SU-DHL-6 (cell line): ENCODE measurements around the gene ZSCAN31.
"Not testable (repeated sequence)": the region's sequence is repeated elsewhere in the genome, so short reads cannot be mapped to it uniquely, and the experiment has no call there.

ENCODE experiments used
- H2AFZ ChIP-seq: fragments of 200-600 bp; sonication (generic); 2 replicates; pipeline ENCODE4 v1.6.1; 2014; ENCODE audit warnings: low read depth, mild to moderate bottlenecking, moderate library complexity, mixed read lengths, antibody characterized with exemption, low read length; ENCODE audit not compliant: severe bottlenecking
- H3F3A ChIP-seq: fragments of 200-600 bp; shearing (Covaris generic); 2 replicates; pipeline ENCODE4 v1.6.0; 2016; ENCODE audit warnings: antibody characterized with exemption, mild to moderate bottlenecking; ENCODE audit not compliant: insufficient read depth
- H3K27ac ChIP-seq: fragments of 200-600 bp; sonication (generic); 2 replicates; pipeline ENCODE4 v1.5.1; 2016; ENCODE audit warnings: low read depth, mild to moderate bottlenecking, low read length, moderate library complexity, mixed read lengths
- H3K27me3 ChIP-seq: fragments of 200-600 bp; sonication (generic), shearing (Covaris generic); 2 replicates; pipeline ENCODE4 v1.6.0; 2014; ENCODE audit warnings: mild to moderate bottlenecking, low read length
- H3K36me3 ChIP-seq: fragments of 200-600 bp; sonication (generic); 2 replicates; pipeline ENCODE4 v1.6.1; 2014; ENCODE audit warnings: mild to moderate bottlenecking, low read length, mixed read lengths
- H3K4me2 ChIP-seq: fragments of 300-600, 200-600 bp; shearing (Covaris generic), sonication (generic); 2 replicates; pipeline ENCODE4 v1.6.0; 2014; ENCODE audit warnings: low read length, low read depth, mild to moderate bottlenecking; ENCODE audit not compliant: poor library complexity, severe bottlenecking
- H3K4me3 ChIP-seq: fragments of 200-600 bp; sonication (generic); 2 replicates; pipeline ENCODE4 v1.5.1; 2014; ENCODE audit warnings: antibody characterized with exemption, low read length, mild to moderate bottlenecking, mixed read lengths; ENCODE audit not compliant: insufficient read depth, poor library complexity, severe bottlenecking
- H3K79me2 ChIP-seq: fragments of 200-600 bp; sonication (generic); 2 replicates; pipeline ENCODE4 v1.6.1; 2014; ENCODE audit warnings: mild to moderate bottlenecking, low read length, moderate library complexity; ENCODE audit not compliant: insufficient read depth
- H3K9ac ChIP-seq: fragments of 200-600 bp; sonication (generic); 2 replicates; pipeline ENCODE4 v1.7.0; 2014; ENCODE audit warnings: mild to moderate bottlenecking, low read length
- H3K9me2 ChIP-seq: fragments of 200-600 bp; sonication (generic); replicated peaks from 2 replicates; pipeline ENCODE4 v1.6.1; 2014; ENCODE audit warnings: low read length; ENCODE audit not compliant: insufficient read depth
- H3K9me3 ChIP-seq: fragments of 200-600 bp; sonication (generic); 2 replicates; pipeline ENCODE4 v1.6.1; 2014; ENCODE audit warnings: low read length, mixed read lengths; ENCODE audit not compliant: insufficient read depth
- H4K20me1 ChIP-seq: fragments of 200-600 bp; sonication (generic); 2 replicates; pipeline ENCODE4 v1.6.1; 2014; ENCODE audit warnings: low read depth, mild to moderate bottlenecking, antibody characterized with exemption, low read length, moderate library complexity, mixed read lengths
- CTCF ChIP-seq: fragments of 200-600 bp; sonication (generic); IDR thresholded peaks from one replicate; pipeline ENCODE4 v1.5.1; 2017; ENCODE audit warnings: antibody characterized with exemption, mild to moderate bottlenecking, low read length, moderate library complexity; ENCODE audit not compliant: insufficient read depth, poor library complexity, severe bottlenecking
- EZH2phosphoT487 ChIP-seq: fragments of 200-600 bp; sonication (generic), shearing (Covaris generic); conservative IDR thresholded peaks from 2 replicates; pipeline ENCODE4 v1.6.1; 2018; ENCODE audit warnings: mild to moderate bottlenecking, antibody characterized with exemption, low read length, moderate library complexity, mixed read lengths

The ZSCAN31 gene

GRCh38 chr6:28360961-28361360 is 25.0 kb upstream of the ZSCAN31 start:
- H3K9ac ChIP-seq: no peak overlapping the region
- no peaks in the 10 kb centered on the region for H3K79me2 ChIP-seq
- no peak overlapping the region for H3K27ac ChIP-seq
- no peaks in the 10 kb centered on the region for H3F3A ChIP-seq
- no peaks in the 10 kb centered on the region for H4K20me1 ChIP-seq
- H3K27me3 ChIP-seq: no peaks in the 10 kb centered on the region
- no peaks in the 10 kb centered on the region for H3K9me3 ChIP-seq
- H3K4me3 ChIP-seq: no peak overlapping the region
- H3K36me3 ChIP-seq: no peaks in the 10 kb centered on the region
- H2AFZ ChIP-seq: no peak overlapping the region
- no peaks in the 10 kb centered on the region for H3K9me2 ChIP-seq
- H3K4me2 ChIP-seq: no peak overlapping the region
- no peak for TF ChIP-seq CTCF
- no peak for TF ChIP-seq EZH2phosphoT487

- not testable (repeated sequence) for H3K4me3 ChIP-seq, H3K9me2 ChIP-seq, H3K27ac ChIP-seq, H2AFZ ChIP-seq, H3K4me2 ChIP-seq, H3K79me2 ChIP-seq, H3K36me3 ChIP-seq, H3K9ac ChIP-seq, H3K9me3 ChIP-seq, H3K27me3 ChIP-seq, H3F3A ChIP-seq, H4K20me1 ChIP-seq
Observed at GRCh38 chr6:28359562-28359961, 23.6 kb upstream of the ZSCAN31 start.

- no peaks in the 10 kb centered on the region for H3K27me3 ChIP-seq
- peaks cover 11% of the 10 kb centered on the region; the same call in 1 of the 2 replicates for H3K79me2 ChIP-seq
- H3K4me3 ChIP-seq: no peak overlapping the region
- no peaks in the 10 kb centered on the region for H3F3A ChIP-seq
- no peak overlapping the region for H2AFZ ChIP-seq
- TF ChIP-seq CTCF (no peak), EZH2phosphoT487 (no peak)
- H3K36me3 ChIP-seq: peaks cover 5% of the 10 kb centered on the region; the same call in 1 of the 2 replicates
- no peaks in the 10 kb centered on the region for H4K20me1 ChIP-seq
- H3K9me3 ChIP-seq: peaks cover 13% of the 10 kb centered on the region; the same call in 1 of the 2 replicates
- H3K4me2 ChIP-seq: no peak overlapping the region
- H3K9me2 ChIP-seq: no peaks in the 10 kb centered on the region
- no peak overlapping the region for H3K27ac ChIP-seq
- no peak overlapping the region for H3K9ac ChIP-seq
Observed at GRCh38 chr6:28357036-28357435, 21.1 kb upstream of the ZSCAN31 start.

GRCh38 chr6:28356666-28357020 is 20.7 kb upstream of the ZSCAN31 start:
- Histone ChIP-seq H3K36me3 (peaks cover 5% of the 10 kb centered on the region; the same call in 1 of the 2 replicates), H3F3A (no peaks in the 10 kb centered on the region; the same call in 1 of the 2 replicates), H3K79me2 (peaks cover 15% of the 10 kb centered on the region; the same call in 1 of the 2 replicates), H3K4me2 (no peak overlapping the region), H3K27me3 (no peaks in the 10 kb centered on the region), H3K9me2 (no peaks in the 10 kb centered on the region), H4K20me1 (no peaks in the 10 kb centered on the region), H3K4me3 (no peak overlapping the region), H3K27ac (no peak overlapping the region), H2AFZ (no peak overlapping the region), H3K9ac (no peak overlapping the region), H3K9me3 (peaks cover 13% of the 10 kb centered on the region; the same call in 1 of the 2 replicates)
- TF ChIP-seq CTCF: no peak
- TF ChIP-seq EZH2phosphoT487: no peak
